NCI-H1930 (cell line): ENCODE results near the gene BMPR1B.
"Not testable (repeated sequence)": the region's sequence is repeated elsewhere in the genome, so short reads cannot be mapped to it uniquely, and the experiment has no call there.

Experiments used
- DNase-seq, 2 experiments: peaks; one replicate each; lab custom pipeline; 2025; lab: John Stamatoyannopoulos, UW

BMPR1B gene

GRCh38 chr4:95091272-95091671, 333.5 kb downstream of the BMPR1B start:
- no peak for DNase-seq

GRCh38 chr4:95092766-95093165, 335.0 kb downstream of the BMPR1B start:
- peak; percentile 63 to 85 for DNase-seq

GRCh38 chr4:95093460-95093859, 335.7 kb downstream of the BMPR1B start:
- DNase-seq, result peak; percentile 51 to 85

- peak; percentile 52 to 68 for DNase-seq
These were observed 336.5 kb downstream of the BMPR1B start for GRCh38 chr4:95093936-95094929.

GRCh38 chr4:95095348-95095974, 337.7 kb downstream of the BMPR1B start:
- peak in 1 of 2 experiments; percentile 8 for DNase-seq

GRCh38 chr4:95102162-95102790, 344.5 kb downstream of the BMPR1B start:
- DNase-seq, result no peak

GRCh38 chr4:95105112-95105511, 347.4 kb downstream of the BMPR1B start:
- DNase-seq, result no peak

- no peak for DNase-seq
These were observed 348.2 kb downstream of the BMPR1B start for GRCh38 chr4:95105983-95106382.

GRCh38 chr4:95106408-95106928, 348.7 kb downstream of the BMPR1B start:
- no peak for DNase-seq

- no peak for DNase-seq
These were observed 349.2 kb downstream of the BMPR1B start for GRCh38 chr4:95107004-95107403.

GRCh38 chr4:95107635-95108034, 349.9 kb downstream of the BMPR1B start:
- DNase-seq, result no peak

- DNase-seq, result no peak
These were observed 351.2 kb downstream of the BMPR1B start for GRCh38 chr4:95108883-95109421.

GRCh38 chr4:95114521-95114920, 356.8 kb downstream of the BMPR1B start:
- DNase-seq, result no peak

GRCh38 chr4:95118497-95118896, 360.7 kb downstream of the BMPR1B start:
- DNase-seq, result no peak

- DNase-seq, result no peak
These were observed 362.7 kb downstream of the BMPR1B start for GRCh38 chr4:95120456-95120855.

GRCh38 chr4:95122001-95122400, 364.2 kb downstream of the BMPR1B start:
- no peak for DNase-seq

- DNase-seq, result peak in 1 of 2 experiments; percentile 1
These were observed 367.2 kb downstream of the BMPR1B start for GRCh38 chr4:95124906-95125504.

- no peak for DNase-seq
These were observed 371.3 kb downstream of the BMPR1B start for GRCh38 chr4:95129031-95129430.

- DNase-seq, result no peak
These were observed 372.1 kb downstream of the BMPR1B start for GRCh38 chr4:95129821-95130311.

- not testable (repeated sequence) for DNase-seq
These were observed 376.3 kb downstream of the BMPR1B start for GRCh38 chr4:95134016-95134415.

GRCh38 chr4:95139424-95139823, 381.7 kb downstream of the BMPR1B start:
- not testable (repeated sequence) for DNase-seq
